NCI-H345 treated with DMSO at 0.1 percent for 48 hours (cell line): Measurements from ENCODE around the gene SLC35C1.
"Not testable (repeated sequence)": the region's sequence is repeated elsewhere in the genome, so short reads cannot be mapped to it uniquely, and the experiment has no call there.

Experiments used
- DNase-seq: peaks from one replicate; lab custom pipeline; 2025; ENCODE audit not compliant: unreplicated experiment; lab: John Stamatoyannopoulos, UW

The SLC35C1 gene

GRCh38 chr11:45810431-45811108 is 5.6 kb downstream of the SLC35C1 start:
- DNase-seq = no peak

DNA sequence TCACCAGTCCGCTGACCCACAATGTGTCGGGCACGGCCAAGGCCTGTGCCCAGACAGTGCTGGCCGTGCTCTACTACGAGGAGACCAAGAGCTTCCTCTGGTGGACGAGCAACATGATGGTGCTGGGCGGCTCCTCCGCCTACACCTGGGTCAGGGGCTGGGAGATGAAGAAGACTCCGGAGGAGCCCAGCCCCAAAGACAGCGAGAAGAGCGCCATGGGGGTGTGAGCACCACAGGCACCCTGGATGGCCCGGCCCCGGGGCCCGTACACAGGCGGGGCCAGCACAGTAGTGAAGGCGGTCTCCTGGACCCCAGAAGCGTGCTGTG is 6.1 kb downstream of the SLC35C1 start:
- DNase-seq = no peak

DNA sequence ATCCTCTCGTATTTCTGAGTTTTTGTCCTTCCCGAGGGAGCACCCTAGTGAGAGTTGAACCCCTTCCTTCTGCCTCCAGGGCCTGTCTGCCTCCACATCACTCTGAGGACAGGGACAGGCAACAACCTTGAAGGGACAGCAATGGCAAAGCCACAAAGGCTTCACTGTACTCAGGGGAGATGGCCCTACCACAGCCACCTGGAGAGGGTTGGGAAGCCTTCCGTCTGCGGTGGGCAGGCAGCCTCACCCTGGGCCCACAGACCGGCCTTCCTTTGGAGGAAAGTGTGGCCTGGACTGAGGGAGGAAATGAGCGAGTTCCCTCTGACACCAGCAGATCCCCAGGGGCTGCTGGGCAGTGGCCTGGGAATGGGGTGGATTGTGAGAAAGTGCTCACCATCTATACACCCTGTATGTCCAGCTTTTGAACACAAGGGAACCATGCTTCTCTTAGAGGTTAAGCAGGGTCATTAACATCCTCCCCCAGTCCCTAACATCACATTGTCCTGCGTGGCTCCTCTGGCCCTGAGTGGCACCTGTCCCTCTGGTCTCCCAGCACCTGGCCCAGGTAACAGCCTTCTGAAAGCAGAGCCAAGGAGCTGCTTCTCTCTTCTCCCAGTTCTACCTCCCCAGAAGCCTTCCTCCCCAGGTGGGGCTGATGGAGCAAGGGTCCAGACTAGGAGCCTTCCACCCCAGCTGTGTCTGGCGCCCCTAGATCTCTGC is 6.8 kb downstream of the SLC35C1 start:
- DNase-seq = no peak

DNA sequence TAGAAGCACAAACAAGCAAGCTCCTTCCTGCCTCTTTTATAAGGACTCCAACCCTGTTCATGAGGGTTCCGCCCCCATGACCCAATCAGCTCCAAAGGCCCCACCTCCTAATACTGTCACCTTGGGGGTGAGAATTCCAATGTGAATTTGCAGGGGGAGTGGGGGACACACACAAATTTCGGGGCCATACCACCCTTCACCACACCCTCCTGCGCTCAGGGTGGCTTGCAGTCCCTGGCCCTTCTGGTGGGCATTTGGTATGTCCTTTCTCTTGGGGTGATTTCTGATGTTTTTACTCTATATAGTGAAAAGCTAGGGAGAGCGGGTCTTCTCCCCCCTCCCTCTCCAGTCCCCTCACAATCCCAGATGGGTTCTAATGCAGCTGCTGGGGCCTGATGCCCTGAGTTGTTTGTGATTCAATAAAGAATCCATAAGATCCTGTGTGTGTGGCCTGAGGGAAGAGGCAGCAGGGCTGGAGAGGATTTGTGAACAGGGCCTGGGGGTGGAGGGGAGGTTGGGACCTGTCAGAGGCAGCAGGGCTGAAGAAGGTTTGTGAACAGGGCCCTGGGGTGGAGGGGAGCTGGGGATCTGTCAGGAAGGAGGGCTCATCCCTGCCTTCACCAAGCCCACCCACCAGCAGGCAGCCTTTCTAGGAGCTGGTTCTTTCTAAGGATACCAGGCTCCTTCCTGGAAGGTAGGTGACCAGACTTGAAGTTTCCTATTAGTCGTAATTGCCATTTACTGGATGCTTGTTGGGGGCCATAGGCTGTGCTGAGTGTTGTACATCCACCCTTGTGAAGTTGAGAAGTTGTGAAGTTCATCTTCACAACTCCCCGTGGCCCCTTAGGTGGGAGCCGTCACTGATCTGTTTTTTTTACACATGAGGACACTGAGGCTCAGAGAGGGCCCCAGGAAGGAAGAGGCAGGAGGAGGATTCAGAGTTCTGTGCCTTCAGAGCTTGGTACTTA is 7.9 kb downstream of the SLC35C1 start:
- no peak for DNase-seq

DNA sequence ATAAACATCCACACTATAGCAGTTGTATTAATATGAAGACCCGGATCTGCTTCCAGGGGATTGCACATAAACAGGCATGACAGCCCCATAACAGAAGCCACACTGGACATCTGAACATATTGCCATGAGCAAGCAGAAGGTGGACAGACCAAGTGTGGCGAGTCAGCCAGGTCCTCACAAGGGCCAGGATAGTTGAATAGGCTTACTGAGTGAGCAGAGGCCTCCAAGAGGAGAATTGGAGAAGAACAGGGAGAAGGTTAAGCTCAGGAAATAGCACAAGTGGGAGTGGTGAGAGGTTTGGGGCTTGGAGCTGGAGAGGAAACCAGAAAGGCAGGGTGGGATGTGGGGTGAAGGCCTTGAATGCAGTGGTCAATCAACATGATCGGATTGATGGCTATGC is 10.8 kb downstream of the SLC35C1 start:
- DNase-seq = no peak

DNA sequence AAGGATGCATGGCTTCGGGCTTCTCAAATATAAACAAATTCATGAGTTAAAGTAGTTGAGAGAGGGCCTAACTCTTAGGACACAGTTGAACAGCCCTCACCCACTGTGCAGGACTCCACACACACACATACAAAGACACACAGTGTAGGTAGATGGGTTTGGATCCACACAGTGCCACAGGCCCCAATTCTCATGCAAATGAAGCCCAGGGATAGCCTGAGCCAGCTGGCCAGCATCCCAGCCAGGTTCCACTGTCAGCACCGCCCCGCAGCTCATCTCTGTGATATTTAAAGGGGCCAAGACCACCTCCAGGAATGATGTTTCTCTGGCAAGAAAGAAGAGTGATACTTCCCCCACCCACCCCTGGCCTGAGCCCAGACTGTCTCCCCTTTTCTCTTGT is 11.7 kb downstream of the SLC35C1 start:
- peak; percentile 49 for DNase-seq

DNA sequence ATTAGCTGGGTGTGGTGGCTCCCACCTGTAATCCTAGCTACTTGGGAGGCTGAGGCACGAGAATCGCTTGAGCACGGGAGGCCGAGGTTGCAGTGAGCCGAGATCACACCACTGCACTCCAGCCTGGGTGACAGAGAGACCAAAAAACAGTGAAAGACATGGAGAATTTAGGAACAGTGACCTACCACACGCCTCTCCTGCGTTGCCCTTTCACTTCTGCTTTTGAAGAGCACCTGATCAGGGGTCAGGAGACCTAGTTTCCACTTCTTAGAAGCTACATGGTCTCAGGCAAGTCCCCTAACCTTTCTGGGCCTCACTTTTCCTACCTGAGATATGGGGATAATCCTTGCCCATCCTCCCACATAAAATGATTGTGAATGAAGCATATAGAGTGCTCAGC is 12.2 kb downstream of the SLC35C1 start:
- no peak for DNase-seq

DNA sequence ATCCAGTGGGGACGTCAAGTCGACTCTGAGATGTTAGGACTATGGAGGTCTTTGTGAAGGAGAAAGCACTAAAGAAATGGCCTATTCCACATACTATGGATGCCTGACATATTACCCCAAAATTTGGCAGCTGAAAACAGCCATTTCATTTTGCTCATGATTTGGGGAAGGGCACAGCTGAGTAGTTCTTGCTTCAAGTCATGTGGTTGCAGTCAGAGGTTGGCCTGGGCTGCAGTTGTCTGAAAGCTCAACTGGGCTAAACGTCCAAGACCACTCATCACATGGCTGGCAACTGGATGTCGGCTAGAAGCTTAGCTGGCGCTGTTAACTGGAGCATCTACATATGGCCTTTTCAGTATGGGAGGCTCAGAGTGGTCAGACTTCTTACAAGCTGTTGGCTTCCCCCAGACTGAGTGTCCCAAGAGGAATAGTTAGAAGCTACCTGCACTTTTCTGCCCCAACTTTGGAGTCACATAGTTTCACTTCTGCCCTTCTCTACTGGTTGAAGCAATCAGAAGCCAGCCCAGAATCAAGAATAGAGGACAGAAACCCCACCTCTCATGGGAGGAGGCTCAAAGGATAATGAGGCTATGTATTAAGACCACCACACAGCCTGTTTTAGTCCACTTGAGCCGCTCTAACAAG is 14.1 kb downstream of the SLC35C1 start:
- no peak for DNase-seq

DNA sequence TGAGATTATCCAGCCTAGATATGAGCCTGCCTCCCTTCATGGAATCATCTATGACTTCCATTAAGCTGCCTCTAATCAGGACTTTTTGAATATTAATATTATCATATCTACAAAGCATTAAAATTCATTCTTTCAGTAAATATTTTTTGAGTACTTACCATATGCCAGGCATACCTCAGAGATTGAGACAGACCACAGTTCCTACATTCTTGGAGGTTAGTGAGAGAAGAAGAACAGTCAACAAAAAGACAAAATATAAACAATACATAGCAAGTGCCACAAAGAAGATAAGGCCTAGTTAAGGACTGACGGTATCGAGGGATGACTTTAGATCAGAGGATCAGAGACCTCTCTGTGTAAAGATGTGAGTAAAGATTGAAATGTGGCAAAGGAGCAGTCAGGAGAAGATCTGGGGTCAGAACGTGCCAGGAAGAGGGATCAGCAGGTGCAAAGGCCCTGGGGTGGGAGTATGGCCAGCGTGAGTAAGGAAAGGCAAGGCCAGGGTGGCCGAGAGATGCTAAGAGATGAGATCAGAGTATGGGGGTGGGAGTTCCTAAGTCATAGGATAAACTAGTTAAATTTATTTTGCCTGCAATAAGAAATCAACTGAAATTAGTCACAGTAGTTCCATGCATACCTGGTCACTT is 15.4 kb downstream of the SLC35C1 start:
- DNase-seq = no peak

GRCh38 chr11:45826492-45826891 is 21.5 kb downstream of the SLC35C1 start:
- not testable (repeated sequence) for DNase-seq

DNA sequence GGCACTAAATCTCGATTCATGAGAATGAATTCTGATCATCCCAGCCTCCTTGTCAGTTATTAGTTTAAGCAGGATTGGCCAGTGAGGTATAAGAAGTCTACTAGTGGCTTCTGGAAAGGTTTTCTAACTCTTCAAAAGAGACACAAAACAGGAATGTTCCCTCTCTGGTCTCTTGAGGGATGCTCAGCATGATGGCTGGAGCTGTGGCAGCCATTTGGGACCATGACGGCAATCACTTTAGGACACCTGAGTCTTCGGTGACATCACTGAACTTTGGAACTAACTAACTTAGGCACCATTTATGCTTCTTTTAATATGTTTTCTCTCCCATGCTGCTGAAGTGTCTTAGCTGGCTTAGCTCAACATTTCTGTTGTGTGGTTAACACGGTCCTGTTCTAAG is 22.2 kb downstream of the SLC35C1 start:
- no peak for DNase-seq

- DNase-seq = no peak
These were observed 24.0 kb downstream of the SLC35C1 start for GRCh38 chr11:45828996-45829395.

GRCh38 chr11:45830596-45830995 is 25.6 kb downstream of the SLC35C1 start:
- no peak for DNase-seq

- DNase-seq = no peak
These were observed 28.0 kb downstream of the SLC35C1 start for GRCh38 chr11:45832811-45833441.

DNA sequence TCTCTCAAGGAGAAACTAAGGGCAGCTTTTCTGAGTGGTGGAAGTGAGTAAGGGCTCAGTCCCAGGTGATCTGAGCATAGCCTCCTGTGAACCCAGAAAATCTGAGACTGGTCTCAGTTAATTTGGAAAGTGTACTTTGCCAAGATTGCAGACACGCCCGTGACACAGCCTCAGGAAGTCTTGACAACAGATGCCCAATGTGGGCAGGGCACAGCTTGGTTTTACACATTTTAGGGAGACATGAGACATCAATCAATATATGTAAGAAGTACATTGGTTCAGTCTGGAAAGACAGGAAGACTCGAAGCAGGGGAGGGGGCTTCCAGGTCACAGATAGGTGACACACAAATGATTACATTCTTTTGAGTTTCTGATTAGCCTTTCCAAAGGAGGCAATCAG is 28.8 kb downstream of the SLC35C1 start:
- no peak for DNase-seq

DNA sequence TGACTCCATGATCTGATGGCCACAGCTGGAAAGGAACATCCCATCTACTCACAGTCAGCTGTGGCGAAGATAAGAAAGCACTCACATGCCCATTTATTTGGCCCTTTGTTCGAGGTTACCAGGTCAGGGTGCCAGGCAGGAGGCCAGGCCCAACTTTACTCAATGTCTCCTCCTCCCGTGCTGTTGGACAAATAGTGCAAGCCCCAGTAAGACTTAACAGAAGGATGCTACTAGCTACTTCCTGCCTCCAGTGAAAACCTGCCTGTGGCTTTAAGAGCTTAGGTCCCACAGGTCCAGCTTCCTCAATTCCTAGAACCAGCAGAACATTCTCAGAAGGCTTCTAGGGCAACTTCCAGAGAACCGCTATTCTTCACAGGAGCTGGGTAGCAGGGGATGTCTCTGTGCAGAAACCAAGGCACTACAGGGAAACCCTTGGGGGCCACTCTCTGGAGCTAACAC is 29.4 kb downstream of the SLC35C1 start:
- no peak for DNase-seq

DNA sequence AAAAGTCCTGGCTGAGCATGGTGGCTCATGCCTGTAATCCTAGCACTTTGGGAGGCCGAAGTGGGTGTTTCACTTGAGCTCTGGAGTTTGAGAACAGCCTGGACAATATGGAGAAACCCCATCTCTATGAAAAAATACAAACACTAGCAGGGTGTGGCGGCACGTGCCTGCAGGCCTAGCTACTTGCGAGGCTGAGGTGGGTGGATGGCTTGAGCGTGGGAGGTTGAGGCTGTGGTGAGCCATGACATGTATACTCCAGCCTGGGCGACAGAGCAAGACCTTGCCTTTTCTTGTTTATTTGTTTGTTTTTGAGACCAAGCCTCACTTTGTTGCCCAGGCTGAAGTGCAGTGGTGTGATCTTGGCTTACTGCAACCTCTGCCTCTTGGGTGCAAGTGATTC is 34.3 kb downstream of the SLC35C1 start:
- no peak for DNase-seq

GRCh38 chr11:45840251-45840650 is 35.3 kb downstream of the SLC35C1 start:
- DNase-seq = not testable (repeated sequence)

- peak; percentile 81 for DNase-seq
These were observed 38.4 kb downstream of the SLC35C1 start for GRCh38 chr11:45843158-45843924.
